HEK293 (cell line): Measurements from ENCODE around the gene SEMA4B.
"Not testable (repeated sequence)": the region's sequence is repeated elsewhere in the genome, so short reads cannot be mapped to it uniquely, and the experiment has no call there.

Source experiments
- CTCF ChIA-PET: fragments of 350-600 bp; formaldehyde crosslinking; extraction: SDS; loops from one replicate; lab custom pipeline; 2021; ENCODE audit warnings: antibody characterized with exemption; lab: Yijun Ruan, JAX
- POLR2A ChIA-PET: fragments of 300-600 bp; formaldehyde crosslinking; extraction: SDS; loops from one replicate; lab custom pipeline; 2020; ENCODE audit warnings: antibody characterized with exemption, inconsistent platforms; lab: Yijun Ruan, JAX
- H3K27ac ChIP-seq: fragments of 200-500 bp; sonication (Bioruptor generic); 2 replicates; pipeline ENCODE4 v1.5.1; 2014; ENCODE audit warnings: low read depth, low read length, control low read depth, inconsistent platforms; ENCODE audit errors: extremely low read depth
- H3K36me3 ChIP-seq, 2 experiments: fragments of 200-500 bp in 1 of 2; sonication (Bioruptor generic) in 1 of 2; 1 replicate in 1 of 2; 2 replicates in 1 of 2; pipeline ENCODE4 v1.5.1; 2014 to 2017; ENCODE audit warnings: inconsistent platforms in 2 of 2, low read length in 2 of 2; ENCODE audit not compliant: control insufficient read depth in 2 of 2, insufficient read depth in 1 of 2
- H3K4me1 ChIP-seq: fragments of 200-500 bp; sonication (Bioruptor generic); 2 replicates; pipeline ENCODE4 v1.5.1; 2014; ENCODE audit warnings: mild to moderate bottlenecking, low read length, inconsistent platforms; ENCODE audit not compliant: control insufficient read depth, insufficient read depth
- H3K4me3 ChIP-seq: 2 replicates; pipeline ENCODE4 v1.5.1; 2011; ENCODE audit warnings: low read depth, mild to moderate bottlenecking, control low read depth, low read length, moderate library complexity
- H3K9me3 ChIP-seq: fragments of 200-500 bp; sonication (Bioruptor generic); 2 replicates; pipeline ENCODE4 v1.5.1; 2014; ENCODE audit warnings: low read depth, low read length, inconsistent platforms; ENCODE audit not compliant: control insufficient read depth, insufficient read depth
- KLF16 ChIP-seq: fragments of 450-650 bp; formaldehyde crosslinking; IDR thresholded peaks from 2 replicates; pipeline ENCODE4 v1.5.1; 2017; ENCODE audit warnings: missing biosample characterization, missing genetic modification characterization
- ZNF121 ChIP-seq: fragments of 450-650 bp; formaldehyde crosslinking; IDR thresholded peaks from 2 replicates; pipeline ENCODE4 v1.5.1; 2016; ENCODE audit warnings: missing biosample characterization, missing genetic modification characterization
- ZNF335 ChIP-seq: fragments of 450-650 bp; formaldehyde crosslinking; conservative IDR thresholded peaks from 2 replicates; pipeline ENCODE4 v1.5.1; 2016; ENCODE audit warnings: missing biosample characterization, missing genetic modification characterization
- ZNF350 ChIP-seq: fragments of 450-650 bp; formaldehyde crosslinking; IDR thresholded peaks from 2 replicates; pipeline ENCODE4 v1.5.0; 2017; ENCODE audit warnings: missing biosample characterization, mild to moderate bottlenecking, missing genetic modification characterization
- ZNF423 ChIP-seq: fragments of 450-650 bp; formaldehyde crosslinking; IDR thresholded peaks from 2 replicates; pipeline ENCODE4 v1.5.1; 2016; ENCODE audit warnings: missing biosample characterization, missing genetic modification characterization
- ZNF433 ChIP-seq: fragments of 450-650 bp; formaldehyde crosslinking; IDR thresholded peaks from 2 replicates; pipeline ENCODE4 v1.5.1; 2016; ENCODE audit warnings: missing biosample characterization, missing genetic modification characterization, low read depth
- ZNF596 ChIP-seq: fragments of 450-650 bp; IDR thresholded peaks from 2 replicates; pipeline ENCODE4 v1.5.0; 2018; ENCODE audit warnings: missing biosample characterization, mild to moderate bottlenecking, missing genetic modification characterization, moderate library complexity
- ZNF777 ChIP-seq: fragments of 450-650 bp; formaldehyde crosslinking; IDR thresholded peaks from 2 replicates; pipeline ENCODE4 v1.5.1; 2017; ENCODE audit warnings: missing biosample characterization, missing genetic modification characterization, borderline replicate concordance
- ZSCAN16 ChIP-seq: fragments of 450-650 bp; formaldehyde crosslinking; IDR thresholded peaks from 2 replicates; pipeline ENCODE4 v1.5.1; 2016; ENCODE audit warnings: missing biosample characterization, missing genetic modification characterization

SEMA4B gene

DNA sequence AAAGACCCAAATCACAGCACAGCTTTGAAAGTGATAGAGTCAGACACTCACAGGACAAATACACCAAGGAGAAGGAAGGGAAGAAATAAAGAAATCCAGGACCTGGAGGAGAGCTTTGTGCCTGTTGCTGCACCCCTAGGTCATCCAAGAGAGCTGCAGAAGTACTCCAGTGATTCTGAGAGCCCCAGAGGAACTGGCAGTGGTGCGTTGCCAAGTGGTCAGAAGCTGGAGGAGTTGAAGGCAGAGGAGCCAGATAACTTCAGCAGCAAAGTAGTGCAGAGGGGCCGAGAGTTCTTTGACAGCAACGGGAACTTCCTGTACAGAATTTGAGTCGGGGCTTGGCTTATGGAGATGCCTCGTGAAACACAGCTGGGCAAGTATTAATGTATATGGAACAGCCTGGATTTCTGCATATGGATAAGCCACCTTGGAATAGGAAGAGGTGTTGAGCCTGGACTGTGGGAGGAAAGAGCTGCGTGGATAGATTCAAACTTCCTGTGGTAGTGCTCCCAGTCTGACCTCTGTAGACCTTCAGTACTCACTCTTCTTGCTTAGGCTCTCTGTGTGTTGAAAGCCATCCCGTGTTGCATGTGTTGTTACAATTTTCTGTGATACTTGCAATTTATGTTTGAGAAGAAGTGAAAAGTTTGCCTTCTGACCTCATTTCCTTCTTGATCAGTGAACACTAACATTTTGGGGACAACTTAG lies 70.5 kb downstream of the SEMA4B start:
- no peak overlapping the region for H3K27ac ChIP-seq
- ChIA-PET POLR2A (interaction anchor here (0.6 kb wide), 1 partner anchor 15 kb away, joined by 3 read pairs; no protein-coding TSS in a partner anchor), CTCF (interaction anchor here (0.6 to 3.1 kb wide), 4 partner anchors 14 to 512 kb away, joined by 4 to 9 read pairs (median 5); no protein-coding TSS in a partner anchor)
- peaks cover 59 to 72% of the 10 kb centered on the region in 2 experiments for H3K36me3 ChIP-seq
- TF ChIP-seq ZNF423 = no peak
- no peak for TF ChIP-seq ZNF350 (tag by site-specific recombination)
- TF ChIP-seq ZSCAN16 = no peak
- TF ChIP-seq KLF16 (tag by site-specific recombination) = no peak
- TF ChIP-seq ZNF433 (tag by site-specific recombination) = no peak
- no peak for TF ChIP-seq ZNF596 (tag by site-specific recombination)
- no peak for TF ChIP-seq ZNF335 (tag by site-specific recombination)
- TF ChIP-seq ZNF777 (tag by site-specific recombination) = no peak
- TF ChIP-seq, all 188 proteins: peak for 0
- Histone ChIP-seq H3K4me3 (no peak overlapping the region), H3K4me1 (peaks cover 10% of the 10 kb centered on the region; the same call in 1 of the 2 replicates), H3K9me3 (no peaks in the 10 kb centered on the region)

DNA sequence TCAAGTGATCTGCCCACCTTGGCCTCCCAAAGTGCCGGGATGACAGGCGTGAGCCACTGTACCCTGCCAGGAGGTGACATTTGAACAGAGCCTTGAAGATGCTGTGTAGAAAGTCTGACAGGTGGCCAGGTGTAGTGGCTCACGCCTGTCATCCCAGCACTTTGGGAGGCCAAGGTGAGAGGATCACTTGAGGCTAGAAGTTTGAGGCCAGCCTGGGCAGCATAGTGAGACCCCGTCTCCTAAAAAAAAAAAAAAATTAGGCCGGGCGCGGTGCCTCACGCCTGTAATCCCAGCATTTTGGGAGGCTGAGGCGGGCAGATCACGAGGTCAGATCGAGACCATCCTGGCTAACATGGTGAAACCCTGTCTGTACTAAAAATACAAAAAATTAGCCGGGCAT lies 77.3 kb downstream of the SEMA4B start:
- peaks cover 10 to 13% of the 10 kb centered on the region in 2 experiments for H3K36me3 ChIP-seq
- H3K27ac ChIP-seq, H3K4me3 ChIP-seq, POLR2A ChIA-PET, H3K4me1 ChIP-seq, H3K9me3 ChIP-seq: not testable (repeated sequence)
- peak; percentile 60; the same call in 1 of the 2 replicates for TF ChIP-seq ZNF121
- CTCF ChIA-PET = interaction anchor here (1.6 kb wide), 1 partner anchor 207 kb away, joined by 3 read pairs; no protein-coding TSS in a partner anchor
